ENCODE results near the gene PYCARD. TPM values are rescaled to one million over a fixed set of nuclear protein-coding genes. Genes with fewer than 3 reads are reported as not detected.
"Not testable (repeated sequence)": the region's sequence is repeated elsewhere in the genome, so short reads cannot be mapped to it uniquely, and the experiment has no call there.

The PYCARD gene
- polyA plus RNA-seq, 1 donor (not counting 4 experiments of a cell fraction or from before 2014, with no cell fraction given): 58.1 TPM

GRCh38 chr16:31179219-31179746 is 23.3 kb downstream of the PYCARD start:
- TF ChIP-seq EZH2 (IDR thresholded peaks at IDR 0.05; ENCODE audit: low read length): no peak
- TF ChIP-seq, protein P1, sequence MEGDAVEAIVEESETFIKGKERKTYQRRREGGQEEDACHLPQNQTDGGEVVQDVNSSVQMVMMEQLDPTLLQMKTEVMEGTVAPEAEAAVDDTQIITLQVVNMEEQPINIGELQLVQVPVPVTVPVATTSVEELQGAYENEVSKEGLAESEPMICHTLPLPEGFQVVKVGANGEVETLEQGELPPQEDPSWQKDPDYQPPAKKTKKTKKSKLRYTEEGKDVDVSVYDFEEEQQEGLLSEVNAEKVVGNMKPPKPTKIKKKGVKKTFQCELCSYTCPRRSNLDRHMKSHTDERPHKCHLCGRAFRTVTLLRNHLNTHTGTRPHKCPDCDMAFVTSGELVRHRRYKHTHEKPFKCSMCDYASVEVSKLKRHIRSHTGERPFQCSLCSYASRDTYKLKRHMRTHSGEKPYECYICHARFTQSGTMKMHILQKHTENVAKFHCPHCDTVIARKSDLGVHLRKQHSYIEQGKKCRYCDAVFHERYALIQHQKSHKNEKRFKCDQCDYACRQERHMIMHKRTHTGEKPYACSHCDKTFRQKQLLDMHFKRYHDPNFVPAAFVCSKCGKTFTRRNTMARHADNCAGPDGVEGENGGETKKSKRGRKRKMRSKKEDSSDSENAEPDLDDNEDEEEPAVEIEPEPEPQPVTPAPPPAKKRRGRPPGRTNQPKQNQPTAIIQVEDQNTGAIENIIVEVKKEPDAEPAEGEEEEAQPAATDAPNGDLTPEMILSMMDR (optimal IDR thresholded peaks at IDR 0.05 in 1 of 3, IDR thresholded peaks at IDR 0.05 in 1 of 3, conservative IDR thresholded peaks at IDR 0.05 in 1 of 3; ENCODE audit: extremely low read depth in 1 of 3, insufficient read depth in 2 of 3, low read length in 3 of 3): no peak
- H3K36me3 ChIP-seq (ENCODE audit: control insufficient read depth in 2 of 2, extremely low read depth in 1 of 2, insufficient read depth in 2 of 2, low read length in 2 of 2): peaks cover 14 to 28% of the 10 kb centered on the region in 2 experiments
- peak overlapping the region; percentile 100 for H2AFZ ChIP-seq (ENCODE audit: control insufficient read depth, low read length)
- H3K27ac ChIP-seq (ENCODE audit: control insufficient read depth, insufficient read depth, low read length): peak overlapping the region; percentile 98
- no peak for FAIRE-seq
- no peak for DNase-seq (ENCODE audit: low read depth, low spot score)
- peak overlapping the region; percentile 96 for H3K9ac ChIP-seq (ENCODE audit: control insufficient read depth, extremely low read depth, insufficient read depth, low read length)
- H4K20me1 ChIP-seq (ENCODE audit: control insufficient read depth, extremely low read depth, insufficient read depth, low read length): peaks cover 28% of the 10 kb centered on the region
- dilution Hi-C loops (cut with MboI; ENCODE audit: extremely low pct_ligation_motif_present, low sequenced_read_pairs): no loop called here
- H3K4me3 ChIP-seq (ENCODE audit: control insufficient read depth in 2 of 3, extremely low read depth in 1 of 3, insufficient read depth in 2 of 3, low read depth in 1 of 3, low read length in 3 of 3): peak overlapping the region; percentile 91 to 93 (median 92)
- H3K27me3 ChIP-seq (ENCODE audit: control insufficient read depth, extremely low read depth, insufficient read depth, low read length): no peaks in the 10 kb centered on the region
- H3K9me3 ChIP-seq (ENCODE audit: control insufficient read depth, low read depth, low read length): no peaks in the 10 kb centered on the region
- peaks cover 6% of the 10 kb centered on the region for H3K9me1 ChIP-seq (ENCODE audit: control insufficient read depth, extremely low read depth, insufficient read depth, low read length)
- H3K79me2 ChIP-seq (ENCODE audit: control insufficient read depth, insufficient read depth, low read length): peaks cover 43% of the 10 kb centered on the region
- peaks cover 23% of the 10 kb centered on the region for H3K4me1 ChIP-seq (ENCODE audit: control insufficient read depth, extremely low read depth, insufficient read depth, low read length)
- peak overlapping the region; percentile 98 for H3K4me2 ChIP-seq (ENCODE audit: control insufficient read depth, extremely low read depth, insufficient read depth, low read depth, low read length)

GRCh38 chr16:31177136-31177535 is 25.4 kb downstream of the PYCARD start:
- Histone ChIP-seq H2AFZ (ENCODE audit: control insufficient read depth, low read length) (no peak overlapping the region), H3K4me1 (ENCODE audit: control insufficient read depth, extremely low read depth, insufficient read depth, low read length) (peaks cover 13% of the 10 kb centered on the region), H3K4me2 (ENCODE audit: control insufficient read depth, extremely low read depth, insufficient read depth, low read depth, low read length) (no peak overlapping the region), H3K79me2 (ENCODE audit: control insufficient read depth, insufficient read depth, low read length) (peaks cover 22% of the 10 kb centered on the region), H3K9ac (ENCODE audit: control insufficient read depth, extremely low read depth, insufficient read depth, low read length) (no peak overlapping the region), H3K27ac (ENCODE audit: control insufficient read depth, insufficient read depth, low read length) (no peak overlapping the region), H3K36me3 (ENCODE audit: control insufficient read depth in 2 of 2, extremely low read depth in 1 of 2, insufficient read depth in 2 of 2, low read length in 2 of 2) (peaks cover 0 to 6% of the 10 kb centered on the region in 2 experiments), H3K9me3 (ENCODE audit: control insufficient read depth, low read depth, low read length) (no peaks in the 10 kb centered on the region), H4K20me1 (ENCODE audit: control insufficient read depth, extremely low read depth, insufficient read depth, low read length) (peaks cover 9% of the 10 kb centered on the region), H3K4me3 (ENCODE audit: control insufficient read depth in 2 of 3, extremely low read depth in 1 of 3, insufficient read depth in 2 of 3, low read depth in 1 of 3, low read length in 3 of 3) (no peak overlapping the region), H3K27me3 (ENCODE audit: control insufficient read depth, extremely low read depth, insufficient read depth, low read length) (no peaks in the 10 kb centered on the region), H3K9me1 (ENCODE audit: control insufficient read depth, extremely low read depth, insufficient read depth, low read length) (no peaks in the 10 kb centered on the region)
- TF ChIP-seq EZH2 (IDR thresholded peaks at IDR 0.05; ENCODE audit: low read length): no peak
- DNase-seq (ENCODE audit: low read depth, low spot score) (no peak), FAIRE-seq (peak; percentile 17)
- dilution Hi-C loops (cut with MboI; ENCODE audit: extremely low pct_ligation_motif_present, low sequenced_read_pairs): no loop called here

DNA sequence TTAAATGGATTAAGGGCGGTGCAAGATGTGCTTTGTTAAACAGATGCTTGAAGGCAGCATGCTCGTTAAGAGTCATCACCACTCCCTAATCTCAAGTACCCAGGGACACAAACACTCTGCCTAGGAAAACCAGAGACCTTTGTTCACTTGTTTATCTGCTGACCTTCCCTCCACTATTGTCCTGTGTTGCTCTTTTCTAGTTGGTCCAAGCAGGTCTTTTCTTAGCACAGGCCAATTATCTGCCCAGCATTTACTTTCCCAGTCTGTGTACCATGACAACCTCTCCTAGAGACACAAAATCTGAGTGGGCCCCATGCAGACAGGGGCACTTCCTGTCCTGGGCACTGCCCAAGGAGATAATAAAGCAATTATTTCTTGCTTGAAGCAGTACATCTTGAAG is 32.5 kb downstream of the PYCARD start:
- H3K4me3 ChIP-seq (ENCODE audit: control insufficient read depth in 2 of 3, extremely low read depth in 1 of 3, insufficient read depth in 2 of 3, low read depth in 1 of 3, low read length in 3 of 3); H3K27ac ChIP-seq (ENCODE audit: control insufficient read depth, insufficient read depth, low read length); H2AFZ ChIP-seq (ENCODE audit: control insufficient read depth, low read length); H3K36me3 ChIP-seq (ENCODE audit: control insufficient read depth in 2 of 2, extremely low read depth in 1 of 2, insufficient read depth in 2 of 2, low read length in 2 of 2); H3K4me2 ChIP-seq (ENCODE audit: control insufficient read depth, extremely low read depth, insufficient read depth, low read depth, low read length); H3K9ac ChIP-seq (ENCODE audit: control insufficient read depth, extremely low read depth, insufficient read depth, low read length); H3K27me3 ChIP-seq (ENCODE audit: control insufficient read depth, extremely low read depth, insufficient read depth, low read length); dilution Hi-C loops (cut with MboI; ENCODE audit: extremely low pct_ligation_motif_present, low sequenced_read_pairs); H3K79me2 ChIP-seq (ENCODE audit: control insufficient read depth, insufficient read depth, low read length); FAIRE-seq; H4K20me1 ChIP-seq (ENCODE audit: control insufficient read depth, extremely low read depth, insufficient read depth, low read length); H3K9me3 ChIP-seq (ENCODE audit: control insufficient read depth, low read depth, low read length); H3K4me1 ChIP-seq (ENCODE audit: control insufficient read depth, extremely low read depth, insufficient read depth, low read length); DNase-seq (ENCODE audit: low read depth, low spot score); H3K9me1 ChIP-seq (ENCODE audit: control insufficient read depth, extremely low read depth, insufficient read depth, low read length): not testable (repeated sequence)

Data from keratinocyte (primary cell).